Measurements from ENCODE around the gene TNRC6A. TPM values are rescaled to one million over a fixed set of nuclear protein-coding genes. Genes with fewer than 3 reads are reported as not detected.

TNRC6A gene
- total RNA-seq, 1 donor from 2014 or later, result 53.0 TPM

GRCh38 chr16:24847358-24847664, 117.9 kb downstream of the TNRC6A start:
- intact Hi-C loops (cut with DNase I), result no loop called here
- peak in 1 of 2 donors; percentile 29 for DNase-seq (ENCODE audit: extremely low spot score in 2 of 2)
- no peak overlapping the region for H3K27ac ChIP-seq
- H3K36me3 ChIP-seq, result no peaks in the 10 kb centered on the region
- no peaks in the 10 kb centered on the region for H3K9me3 ChIP-seq
- TF ChIP-seq POLR2AphosphoS5 (IDR thresholded peaks at IDR 0.05; ENCODE audit: insufficient read depth in 1 of 2, low read depth in 1 of 2) (no peak), CTCF (IDR thresholded peaks at IDR 0.05) (no peak), POLR2A (IDR thresholded peaks at IDR 0.05) (no peak)
- H3K4me1 ChIP-seq, result no peaks in the 10 kb centered on the region
- H3K27me3 ChIP-seq, result no peaks in the 10 kb centered on the region
- no peak overlapping the region for H3K4me3 ChIP-seq

- peak in 1 of 2 donors; percentile 37 for DNase-seq (ENCODE audit: extremely low spot score in 2 of 2)
- Histone ChIP-seq H3K4me3 (no peak overlapping the region), H3K27ac (no peak overlapping the region), H3K4me1 (no peaks in the 10 kb centered on the region), H3K27me3 (no peaks in the 10 kb centered on the region), H3K9me3 (no peaks in the 10 kb centered on the region), H3K36me3 (no peaks in the 10 kb centered on the region)
- TF ChIP-seq POLR2A (IDR thresholded peaks at IDR 0.05) (no peak), POLR2AphosphoS5 (IDR thresholded peaks at IDR 0.05; ENCODE audit: insufficient read depth in 1 of 2, low read depth in 1 of 2) (no peak), CTCF (IDR thresholded peaks at IDR 0.05) (no peak)
- intact Hi-C loops (cut with DNase I), result no loop called here
Observed at GRCh38 chr16:24848065-24848464, 118.6 kb downstream of the TNRC6A start.

GRCh38 chr16:24849641-24850040, 120.2 kb downstream of the TNRC6A start:
- intact Hi-C loops (cut with DNase I), result no loop called here
- Histone ChIP-seq H3K4me1 (peaks cover 12% of the 10 kb centered on the region), H3K4me3 (no peak overlapping the region), H3K36me3 (no peaks in the 10 kb centered on the region), H3K27me3 (no peaks in the 10 kb centered on the region), H3K9me3 (no peaks in the 10 kb centered on the region), H3K27ac (no peak overlapping the region)
- TF ChIP-seq POLR2AphosphoS5 (IDR thresholded peaks at IDR 0.05; ENCODE audit: insufficient read depth in 1 of 2, low read depth in 1 of 2) (no peak), CTCF (IDR thresholded peaks at IDR 0.05) (no peak)
- DNase-seq (ENCODE audit: extremely low spot score in 2 of 2), result no peak

GRCh38 chr16:24850289-24850938, 121.0 kb downstream of the TNRC6A start:
- no peak for DNase-seq (ENCODE audit: extremely low spot score in 2 of 2)
- intact Hi-C loops (cut with DNase I), result no loop called here
- Histone ChIP-seq H3K27me3 (no peaks in the 10 kb centered on the region), H3K27ac (no peak overlapping the region), H3K36me3 (no peaks in the 10 kb centered on the region), H3K4me3 (no peak overlapping the region), H3K4me1 (peaks cover 12% of the 10 kb centered on the region), H3K9me3 (no peaks in the 10 kb centered on the region)
- TF ChIP-seq CTCF (IDR thresholded peaks at IDR 0.05) (no peak), POLR2AphosphoS5 (IDR thresholded peaks at IDR 0.05; ENCODE audit: insufficient read depth in 1 of 2, low read depth in 1 of 2) (no peak), POLR2A (IDR thresholded peaks at IDR 0.05) (no peak)

- Histone ChIP-seq H3K9me3 (no peaks in the 10 kb centered on the region), H3K4me3 (no peak overlapping the region)
- intact Hi-C loops (cut with DNase I), result no loop called here
Observed at GRCh38 chr16:24851700-24852099, 122.2 kb downstream of the TNRC6A start.

More at GRCh38 chr16:24851700-24852099, 122.2 kb downstream of the TNRC6A start:
- TF ChIP-seq CTCF (IDR thresholded peaks at IDR 0.05) (no peak), POLR2AphosphoS5 (IDR thresholded peaks at IDR 0.05; ENCODE audit: insufficient read depth in 1 of 2, low read depth in 1 of 2) (no peak), POLR2A (IDR thresholded peaks at IDR 0.05) (no peak)
- peaks cover 12% of the 10 kb centered on the region for H3K4me1 ChIP-seq
- no peaks in the 10 kb centered on the region for H3K36me3 ChIP-seq
- DNase-seq (ENCODE audit: extremely low spot score in 2 of 2), result no peak
- H3K27ac ChIP-seq, result no peak overlapping the region
- H3K27me3 ChIP-seq, result no peaks in the 10 kb centered on the region
